K562 (cell line): ENCODE measurements around the gene CDK11B. TPM values are rescaled to one million over a fixed set of nuclear protein-coding genes. Genes with fewer than 3 reads are reported as not detected.

Experiments
- ATAC-seq: fragments of 200-7000 bp; cut with Tn5 transposase; 3 replicates; pipeline ENCODE4 v1.9.1; 2020; ENCODE audit warnings: moderate library complexity
- BruUV-seq: library from RNA; stranded (reverse); fragments of 400-500 nt; replicated peaks from 2 replicates; lab custom pipeline; 2021; lab: Mats Ljungman, UMichigan
- CTCF ChIA-PET: fragments of 300-600 bp; formaldehyde crosslinking; extraction: SDS; loops from one replicate; lab custom pipeline; 2021; ENCODE audit warnings: low intra/inter-chr PET ratio; lab: Yijun Ruan, JAX
- POLR2A ChIA-PET: fragments of 300-600, 350-650 bp; sonication (Branson Sonifier 250); formaldehyde crosslinking; extraction: SDS; loops from one replicate; lab custom pipeline; 2021; ENCODE audit warnings: antibody characterized with exemption, inconsistent platforms; lab: Yijun Ruan, JAX
- DNase-seq, 4 experiments: peaks; one replicate each; pipeline versions ENCODE4 v3.0.0 to v3.0.0-alpha.2; 2011 to 2018; ENCODE audit warnings: low spot score in 3 of 4, mixed read lengths in 3 of 4; ENCODE audit errors: extremely low read depth in 1 of 4
- FAIRE-seq: peaks from 2 replicates; lab custom pipeline; 2011; peaks lifted over from hg19 to GRCh38; lab: Jason Lieb, UNC
- H2AFZ ChIP-seq: 2 replicates; pipeline ENCODE4 v1.6.0; 2011; ENCODE audit warnings: low read depth, low read length, control low read depth, inconsistent platforms
- H3K27ac ChIP-seq: fragments of 200-600 bp; 3 replicates; pipeline ENCODE4 v1.8.0; 2011; ENCODE audit warnings: low read depth, mild to moderate bottlenecking, control low read depth, inconsistent platforms, low read length, moderate library complexity, mixed read lengths; ENCODE audit errors: extremely low read depth
- H3K27me3 ChIP-seq, 2 experiments: fragments of 300-600 bp in 1 of 2; 2 replicates in 1 of 2; 3 replicates in 1 of 2; pipeline versions ENCODE4 v1.6.0 to v1.8.0; 2011; ENCODE audit warnings: inconsistent platforms in 2 of 2, low read length in 2 of 2, mild to moderate bottlenecking in 1 of 2, mixed read lengths in 1 of 2, moderate library complexity in 1 of 2; ENCODE audit not compliant: control insufficient read depth in 2 of 2, insufficient read depth in 2 of 2
- H3K36me3 ChIP-seq: fragments of 300-600 bp; 3 replicates; pipeline ENCODE4 v1.8.0; 2011; ENCODE audit warnings: mild to moderate bottlenecking, low read length, inconsistent platforms; ENCODE audit not compliant: control insufficient read depth, insufficient read depth
- H3K4me1 ChIP-seq, 2 experiments: fragments of 200-600 bp in 1 of 2; replicated peaks in 1 of 2; 2 replicates in 1 of 2; 3 replicates in 1 of 2; pipeline versions ENCODE4 v1.5.1 to v1.8.0; 2011; ENCODE audit warnings: inconsistent platforms in 2 of 2, low read length in 2 of 2, mild to moderate bottlenecking in 1 of 2, mixed read lengths in 1 of 2, moderate library complexity in 1 of 2; ENCODE audit not compliant: control insufficient read depth in 2 of 2, insufficient read depth in 2 of 2
- H3K4me2 ChIP-seq: 2 replicates; pipeline ENCODE4 v1.6.1; 2011; ENCODE audit warnings: low read length, control low read depth, inconsistent platforms, mixed read lengths; ENCODE audit not compliant: insufficient read depth
- H3K4me3 ChIP-seq: fragments of 200-600 bp; sonication (generic), shearing (Covaris generic); 2 replicates; pipeline ENCODE4 v1.5.1; 2016; ENCODE audit warnings: control low read depth, inconsistent platforms
- H3K79me2 ChIP-seq: fragments of 200-600 bp; 3 replicates; pipeline ENCODE4 v1.8.0; 2011; ENCODE audit warnings: low read length, inconsistent platforms; ENCODE audit not compliant: control insufficient read depth, insufficient read depth
- H3K9ac ChIP-seq, 2 experiments: 2 replicates each; pipeline versions ENCODE4 v1.6.0 to v1.6.1; 2011; ENCODE audit warnings: low read depth in 2 of 2, low read length in 2 of 2, control low read depth in 1 of 2, inconsistent platforms in 1 of 2, mild to moderate bottlenecking in 1 of 2, mixed read lengths in 1 of 2; ENCODE audit not compliant: insufficient read depth in 1 of 2
- H3K9me1 ChIP-seq: one replicate; pipeline ENCODE4 v1.6.0; 2011; ENCODE audit warnings: inconsistent platforms, mild to moderate bottlenecking, low read length, moderate library complexity; ENCODE audit not compliant: control insufficient read depth, insufficient read depth
- H3K9me3 ChIP-seq: replicated peaks from 2 replicates; pipeline ENCODE4 v1.5.1; 2011; ENCODE audit warnings: low read depth, low read length, inconsistent platforms; ENCODE audit not compliant: control insufficient read depth, insufficient read depth
- H4K20me1 ChIP-seq: replicated peaks from 2 replicates; pipeline ENCODE4 v1.6.1; 2011; ENCODE audit warnings: low read length, inconsistent platforms, mixed read lengths; ENCODE audit not compliant: control insufficient read depth, insufficient read depth
- BCOR ChIP-seq: fragments of 450-650 bp; IDR thresholded peaks from 2 replicates; pipeline ENCODE4 v1.6.1; 2016
- BRD9 ChIP-seq: fragments of 450-650 bp; IDR thresholded peaks from 2 replicates; pipeline ENCODE4 v1.6.1; 2018; ENCODE audit warnings: low read depth; ENCODE audit not compliant: partially characterized antibody
- CC2D1A ChIP-seq: fragments of 450-650 bp; IDR thresholded peaks from 2 replicates; pipeline ENCODE4 v1.6.1; 2017; ENCODE audit warnings: mild to moderate bottlenecking
- CREBBP ChIP-seq: IDR thresholded peaks from one replicate; pipeline ENCODE4 v1.6.1; 2012; ENCODE audit warnings: low read depth, mild to moderate bottlenecking, control low read depth, inconsistent platforms, low read length
- ELF4 ChIP-seq: fragments of 450-650 bp; formaldehyde crosslinking; IDR thresholded peaks from 2 replicates; pipeline ENCODE4 v1.4.0; 2022; ENCODE audit warnings: missing genetic modification characterization
- ETV1 ChIP-seq: fragments of 450-650 bp; conservative IDR thresholded peaks from 2 replicates; pipeline ENCODE4 v1.6.1; 2016; ENCODE audit warnings: missing genetic modification characterization, control low read depth, low read depth, missing compliant biosample characterization
- HDAC1 ChIP-seq, 2 experiments: fragments of 450-650 bp; IDR thresholded peaks; 2 replicates each; pipeline ENCODE4 v1.6.1; 2016 to 2017; ENCODE audit warnings: inconsistent platforms in 1 of 2, mild to moderate bottlenecking in 1 of 2, moderate library complexity in 1 of 2
- MAFF ChIP-seq: IDR thresholded peaks from 2 replicates; pipeline ENCODE4 v1.6.1; 2012; ENCODE audit warnings: low read length, improper control_type of control experiment
- POLR2A ChIP-seq: fragments of 450-650 bp; conservative IDR thresholded peaks from 2 replicates; pipeline ENCODE4 v1.6.1; 2016
- SMARCA5 ChIP-seq: fragments of 450-650 bp; IDR thresholded peaks from 2 replicates; pipeline ENCODE4 v1.6.1; 2016
- ZNF121 ChIP-seq: sonication (generic); formaldehyde crosslinking; conservative IDR thresholded peaks from 2 replicates; pipeline ENCODE4 v1.8.0; 2022; ENCODE audit warnings: missing genetic modification reagents
- WGBS: fragments of 100-300 bp; shearing (Covaris generic); methylation state at CpG from one replicate; pipeline ENCODE4 v1.1.6; 2016; ENCODE audit warnings: low coverage, mixed read lengths; ENCODE audit not compliant: insufficient coverage; ENCODE audit errors: missing lambda C conversion rate; 5-methylcytosine and 5-hydroxymethylcytosine counted together
- in situ Hi-C: fragments of 300-500 bp; cut with MboI; formaldehyde crosslinking; loops from 4 replicates; pipeline ENCODE4 v1.15.0; 2018; ENCODE audit warnings: inconsistent platforms, mixed read lengths
- intact Hi-C: fragments of 100-400 bp; cut with micrococcal nuclease; formaldehyde crosslinking; loops from 2 replicates; pipeline ENCODE4 v1.14.2; 2022
- polyA plus RNA-seq, 8 experiments: library from polyadenylated mRNA; depleted of rRNA in 4 of 8; stranded (reverse) in 5 of 8; unstranded in 3 of 8; fragments of >200 nt; fragmentation: Nextera tagmentation in 2 of 8; fragmentation: Illumina TruSeq in 1 of 8; extraction: Ambion mirVana in 2 of 8; extraction: Trizol in 1 of 8; gene quantifications; 2 replicates each; pipeline versions ENCODE4 v1.2.1 to v1.2.3, GENCODE V29; 2011 to 2014; ENCODE audit warnings: inconsistent platforms in 1 of 8, missing spikeins in 1 of 8
- total RNA-seq, 7 experiments: library from RNA; depleted of rRNA in 6 of 7; stranded (reverse); fragments of >200 nt in 6 of 7; fragmentation: Illumina TruSeq in 2 of 7; extraction: Trizol in 2 of 7; gene quantifications; 2 replicates each; pipeline versions ENCODE4 v1.2.1 to v1.2.3, GENCODE V29; 2011 to 2021; ENCODE audit warnings: low replicate concordance in 1 of 7
- TF ChIP-seq, protein P1 (sequence below), 3 experiments: IDR thresholded peaks in 2 of 3; conservative IDR thresholded peaks in 1 of 3; 2 replicates each; pipeline ENCODE4 v1.5.1; 2011 to 2012; ENCODE audit warnings: low read length in 3 of 3, mild to moderate bottlenecking in 3 of 3, control low read depth in 2 of 3, improper control_type of control experiment in 1 of 3, inconsistent platforms in 1 of 3, low read depth in 1 of 3, mixed read lengths in 1 of 3, moderate library complexity in 1 of 3; ENCODE audit not compliant: insufficient read depth in 2 of 3
- TF ChIP-seq, protein P2 (sequence below): fragments of 250-450 bp; sonication (Bioruptor Pico); IDR thresholded peaks from 2 replicates; pipeline ENCODE4 v1.4.0; 2020

CDK11B gene
- total and polyA plus RNA-seq, 9 of the 15 experiments (the other 6 are each of a cell fraction or from before 2014, with no cell fraction given) = 2.8 to 52.2 (median 19.5) TPM

DNA sequence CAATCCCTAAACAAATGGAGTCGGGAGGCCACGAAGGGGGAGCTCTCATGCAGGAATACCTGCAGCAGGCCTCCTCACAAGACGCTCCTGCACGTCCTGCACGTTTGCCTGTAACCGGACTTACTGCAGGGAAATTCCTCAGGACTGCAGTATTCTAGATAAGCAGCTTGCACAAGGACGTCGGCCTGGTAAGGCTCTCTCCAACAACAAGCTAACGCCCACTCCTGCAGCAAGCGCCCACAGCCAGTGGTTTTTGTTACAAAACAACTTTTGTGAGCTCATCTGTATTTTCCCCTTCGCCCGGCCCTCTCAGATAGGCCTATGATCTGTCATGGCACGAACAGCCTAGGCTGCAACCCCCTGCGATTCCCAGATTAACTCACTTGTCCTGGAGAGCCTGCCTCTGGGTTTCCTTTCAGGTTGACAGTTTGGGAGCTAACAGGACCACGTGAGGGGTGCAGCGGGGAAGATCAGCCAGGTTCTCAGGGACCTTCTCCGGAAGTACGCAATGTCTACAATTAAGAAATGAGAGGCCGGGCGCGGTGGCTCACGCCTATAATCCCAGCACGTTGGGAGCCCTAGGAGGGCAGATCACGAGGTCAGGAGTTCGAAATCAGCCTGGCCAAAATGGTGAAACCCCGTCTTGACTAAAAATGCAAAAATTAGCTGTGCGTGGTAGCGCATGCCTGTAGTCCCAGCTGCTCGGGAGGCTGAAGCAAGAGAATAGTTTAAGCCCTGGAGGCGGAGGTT, 44.4 kb downstream of the CDK11B start (continued):
- TF ChIP-seq, protein P1, sequence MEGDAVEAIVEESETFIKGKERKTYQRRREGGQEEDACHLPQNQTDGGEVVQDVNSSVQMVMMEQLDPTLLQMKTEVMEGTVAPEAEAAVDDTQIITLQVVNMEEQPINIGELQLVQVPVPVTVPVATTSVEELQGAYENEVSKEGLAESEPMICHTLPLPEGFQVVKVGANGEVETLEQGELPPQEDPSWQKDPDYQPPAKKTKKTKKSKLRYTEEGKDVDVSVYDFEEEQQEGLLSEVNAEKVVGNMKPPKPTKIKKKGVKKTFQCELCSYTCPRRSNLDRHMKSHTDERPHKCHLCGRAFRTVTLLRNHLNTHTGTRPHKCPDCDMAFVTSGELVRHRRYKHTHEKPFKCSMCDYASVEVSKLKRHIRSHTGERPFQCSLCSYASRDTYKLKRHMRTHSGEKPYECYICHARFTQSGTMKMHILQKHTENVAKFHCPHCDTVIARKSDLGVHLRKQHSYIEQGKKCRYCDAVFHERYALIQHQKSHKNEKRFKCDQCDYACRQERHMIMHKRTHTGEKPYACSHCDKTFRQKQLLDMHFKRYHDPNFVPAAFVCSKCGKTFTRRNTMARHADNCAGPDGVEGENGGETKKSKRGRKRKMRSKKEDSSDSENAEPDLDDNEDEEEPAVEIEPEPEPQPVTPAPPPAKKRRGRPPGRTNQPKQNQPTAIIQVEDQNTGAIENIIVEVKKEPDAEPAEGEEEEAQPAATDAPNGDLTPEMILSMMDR (IDR thresholded peaks at IDR 0.05 in 2 of 3, conservative IDR thresholded peaks at IDR 0.05 in 1 of 3; ENCODE audit: insufficient read depth in 2 of 3, low read depth in 1 of 3, low read length in 3 of 3) = no peak; a peak in 1 of 6 replicates
- TF ChIP-seq POLR2A (no peak), CREBBP (no peak)

DNA sequence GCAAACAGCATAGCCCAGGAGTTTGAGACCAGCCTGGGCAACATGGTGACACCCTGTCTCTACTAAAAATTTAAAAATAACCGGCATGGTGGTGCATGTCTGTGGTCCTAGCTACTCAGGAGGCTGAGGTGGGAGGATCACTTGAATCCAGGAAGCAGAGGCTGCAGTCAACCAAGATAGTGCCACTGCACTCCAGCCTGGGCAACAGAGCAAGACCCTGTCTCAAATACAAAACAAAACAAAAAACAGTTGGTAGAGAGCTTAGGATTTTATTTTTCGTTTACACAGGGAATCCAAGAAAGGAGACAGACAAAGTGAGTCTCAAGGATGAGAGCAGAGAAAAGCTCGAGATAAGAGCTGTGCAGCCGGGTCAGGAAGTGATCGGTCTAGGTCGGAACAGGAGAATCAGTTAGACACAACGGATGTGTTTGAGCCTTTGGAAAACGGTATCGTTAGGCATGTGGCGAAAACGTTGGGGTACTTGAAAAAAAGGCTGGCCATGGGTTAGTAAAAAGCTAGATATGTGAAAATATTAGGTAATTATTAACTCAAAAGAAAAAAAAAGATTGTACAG, 45.2 kb downstream of the CDK11B start:
- H3K4me1 ChIP-seq = peaks cover 22 to 52% of the 10 kb centered on the region in 2 experiments; a peak in 4 of 5 replicates
- H3K79me2 ChIP-seq = peaks cover 31% of the 10 kb centered on the region
- FAIRE-seq (peak; percentile 69), ATAC-seq (no peak), DNase-seq (peak in 2 of 4 experiments; percentile 58 to 68)
- no peaks in the 10 kb centered on the region; a peak in 1 of 5 replicates for H3K27me3 ChIP-seq
- no peaks in the 10 kb centered on the region for H3K9me3 ChIP-seq
- ChIA-PET CTCF (no interaction called here), POLR2A (interaction anchor here (0.5 to 3.9 kb wide), 11 partner anchors 11 to 276 kb away, joined by 3 to 61 read pairs (median 3); partner anchors contain the start of genes FNDC10 and MRPL20)
- H3K9ac ChIP-seq = peak overlapping the region; percentile 30 to 99; a peak in 3 of 4 replicates
- H4K20me1 ChIP-seq = 0 out of 2 replicates have a peak, but pooled peaks cover 17% of the 10 kb centered on the region
- in situ Hi-C loops = no loop called here
- BruUV-seq = no TSS peak
- no peaks in the 10 kb centered on the region for H3K9me1 ChIP-seq
- H3K27ac ChIP-seq = peak overlapping the region; percentile 99
- H2AFZ ChIP-seq = peak overlapping the region; percentile 60
- peak overlapping the region; percentile 87 for H3K4me3 ChIP-seq
- 4% methylated on average over 11 of the region's 11 CpGs for WGBS
- H3K4me2 ChIP-seq = peak overlapping the region; percentile 94
- intact Hi-C loops = no loop called here
- H3K36me3 ChIP-seq = peaks cover 9% of the 10 kb centered on the region; the same call in 2 of the 3 replicates
- TF ChIP-seq HDAC1 (IDR thresholded peaks at IDR 0.05) (peak in 1 of 2 experiments; percentile 42; a peak in 1 of 4 replicates), ELF4 (CRISPR knock-in tag) (0 out of 2 replicates have a peak, but pooled peaks have one; percentile 31), CC2D1A (no peak), BRD9 (peak; percentile 21), SMARCA5 (0 out of 2 replicates have a peak, but pooled peaks have one; percentile 58), ETV1 (peak; percentile 75), MAFF (no peak), BCOR (peak; percentile 77), ZNF121 (CRISPR knock-in tag) (peak; percentile 98)
- TF ChIP-seq, protein P2, sequence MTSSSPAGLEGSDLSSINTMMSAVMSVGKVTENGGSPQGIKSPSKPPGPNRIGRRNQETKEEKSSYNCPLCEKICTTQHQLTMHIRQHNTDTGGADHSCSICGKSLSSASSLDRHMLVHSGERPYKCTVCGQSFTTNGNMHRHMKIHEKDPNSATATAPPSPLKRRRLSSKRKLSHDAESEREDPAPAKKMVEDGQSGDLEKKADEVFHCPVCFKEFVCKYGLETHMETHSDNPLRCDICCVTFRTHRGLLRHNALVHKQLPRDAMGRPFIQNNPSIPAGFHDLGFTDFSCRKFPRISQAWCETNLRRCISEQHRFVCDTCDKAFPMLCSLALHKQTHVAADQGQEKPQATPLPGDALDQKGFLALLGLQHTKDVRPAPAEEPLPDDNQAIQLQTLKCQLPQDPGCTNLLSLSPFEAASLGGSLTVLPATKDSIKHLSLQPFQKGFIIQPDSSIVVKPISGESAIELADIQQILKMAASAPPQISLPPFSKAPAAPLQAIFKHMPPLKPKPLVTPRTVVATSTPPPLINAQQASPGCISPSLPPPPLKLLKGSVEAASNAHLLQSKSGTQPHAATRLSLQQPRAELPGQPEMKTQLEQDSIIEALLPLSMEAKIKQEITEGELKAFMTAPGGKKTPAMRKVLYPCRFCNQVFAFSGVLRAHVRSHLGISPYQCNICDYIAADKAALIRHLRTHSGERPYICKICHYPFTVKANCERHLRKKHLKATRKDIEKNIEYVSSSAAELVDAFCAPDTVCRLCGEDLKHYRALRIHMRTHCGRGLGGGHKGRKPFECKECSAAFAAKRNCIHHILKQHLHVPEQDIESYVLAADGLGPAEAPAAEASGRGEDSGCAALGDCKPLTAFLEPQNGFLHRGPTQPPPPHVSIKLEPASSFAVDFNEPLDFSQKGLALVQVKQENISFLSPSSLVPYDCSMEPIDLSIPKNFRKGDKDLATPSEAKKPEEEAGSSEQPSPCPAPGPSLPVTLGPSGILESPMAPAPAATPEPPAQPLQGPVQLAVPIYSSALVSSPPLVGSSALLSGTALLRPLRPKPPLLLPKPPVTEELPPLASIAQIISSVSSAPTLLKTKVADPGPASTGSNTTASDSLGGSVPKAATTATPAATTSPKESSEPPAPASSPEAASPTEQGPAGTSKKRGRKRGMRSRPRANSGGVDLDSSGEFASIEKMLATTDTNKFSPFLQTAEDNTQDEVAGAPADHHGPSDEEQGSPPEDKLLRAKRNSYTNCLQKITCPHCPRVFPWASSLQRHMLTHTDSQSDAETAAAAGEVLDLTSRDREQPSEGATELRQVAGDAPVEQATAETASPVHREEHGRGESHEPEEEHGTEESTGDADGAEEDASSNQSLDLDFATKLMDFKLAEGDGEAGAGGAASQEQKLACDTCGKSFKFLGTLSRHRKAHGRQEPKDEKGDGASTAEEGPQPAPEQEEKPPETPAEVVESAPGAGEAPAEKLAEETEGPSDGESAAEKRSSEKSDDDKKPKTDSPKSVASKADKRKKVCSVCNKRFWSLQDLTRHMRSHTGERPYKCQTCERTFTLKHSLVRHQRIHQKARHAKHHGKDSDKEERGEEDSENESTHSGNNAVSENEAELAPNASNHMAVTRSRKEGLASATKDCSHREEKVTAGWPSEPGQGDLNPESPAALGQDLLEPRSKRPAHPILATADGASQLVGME = no peak
